Peyer's patch (tissue), 4 donors: ENCODE measurements around the gene ESR2.

Experiments
- POLR2A ChIP-seq, 2 donors: fragments of 450-650 bp; IDR thresholded peaks; one replicate each; pipeline ENCODE4 v1.5.1; 2017; ENCODE audit warnings: antibody characterized with exemption in 2 of 2, mild to moderate bottlenecking in 2 of 2, moderate library complexity in 2 of 2
- TF ChIP-seq, protein P1 (sequence below), 6 experiments: fragments of 450-650 bp in 4 of 6; fragments of 200-600 bp in 2 of 6; sonication (generic) in 1 of 6; IDR thresholded peaks; one replicate each; pipeline ENCODE4 v1.5.1; 2017 to 2019; ENCODE audit warnings: antibody characterized with exemption in 6 of 6, mild to moderate bottlenecking in 3 of 6, moderate library complexity in 1 of 6

DNA sequence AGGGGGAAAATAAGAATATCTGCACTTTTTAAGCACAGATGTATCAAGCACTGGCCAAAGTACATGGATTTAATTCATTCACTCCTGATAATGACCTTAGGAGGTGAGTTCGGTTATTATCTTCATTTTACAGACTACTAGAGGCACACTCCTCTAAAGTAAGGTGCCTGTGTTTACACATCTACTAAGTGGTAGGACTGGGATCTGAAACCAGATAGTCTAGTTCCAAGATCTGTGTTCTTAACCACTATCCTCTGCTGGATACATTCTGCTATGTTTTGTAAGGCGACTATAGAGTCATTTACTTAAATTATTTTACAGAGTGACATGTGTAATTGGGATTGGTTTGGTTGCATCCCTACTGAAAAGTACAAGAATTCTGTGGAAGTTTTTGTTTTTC is 175.3 kb downstream of the ESR2 start:
- no peak for TF ChIP-seq POLR2A (IDR thresholded peaks at IDR 0.05)
- TF ChIP-seq, protein P1, sequence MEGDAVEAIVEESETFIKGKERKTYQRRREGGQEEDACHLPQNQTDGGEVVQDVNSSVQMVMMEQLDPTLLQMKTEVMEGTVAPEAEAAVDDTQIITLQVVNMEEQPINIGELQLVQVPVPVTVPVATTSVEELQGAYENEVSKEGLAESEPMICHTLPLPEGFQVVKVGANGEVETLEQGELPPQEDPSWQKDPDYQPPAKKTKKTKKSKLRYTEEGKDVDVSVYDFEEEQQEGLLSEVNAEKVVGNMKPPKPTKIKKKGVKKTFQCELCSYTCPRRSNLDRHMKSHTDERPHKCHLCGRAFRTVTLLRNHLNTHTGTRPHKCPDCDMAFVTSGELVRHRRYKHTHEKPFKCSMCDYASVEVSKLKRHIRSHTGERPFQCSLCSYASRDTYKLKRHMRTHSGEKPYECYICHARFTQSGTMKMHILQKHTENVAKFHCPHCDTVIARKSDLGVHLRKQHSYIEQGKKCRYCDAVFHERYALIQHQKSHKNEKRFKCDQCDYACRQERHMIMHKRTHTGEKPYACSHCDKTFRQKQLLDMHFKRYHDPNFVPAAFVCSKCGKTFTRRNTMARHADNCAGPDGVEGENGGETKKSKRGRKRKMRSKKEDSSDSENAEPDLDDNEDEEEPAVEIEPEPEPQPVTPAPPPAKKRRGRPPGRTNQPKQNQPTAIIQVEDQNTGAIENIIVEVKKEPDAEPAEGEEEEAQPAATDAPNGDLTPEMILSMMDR (IDR thresholded peaks at IDR 0.05), result no peak
